ENCODE results near the gene POLE3. TPM values are rescaled to one million over a fixed set of nuclear protein-coding genes. Genes with fewer than 3 reads are reported as not detected.

The POLE3 gene
- polyA plus RNA-seq, 3 donors: 36.1 to 113 (median 92.1) TPM

GRCh38 chr9:113421726-113422125 is 11.3 kb upstream of the POLE3 start:
- no peaks in the 10 kb centered on the region for H3K9me3 ChIP-seq (replicated peaks in 1 of 2; ENCODE audit: control insufficient read depth in 1 of 2, insufficient read depth in 1 of 2, low read length in 2 of 2)
- H3K79me2 ChIP-seq (ENCODE audit: insufficient read depth, low read length): no peaks in the 10 kb centered on the region
- no peak overlapping the region for H3K27ac ChIP-seq (ENCODE audit: low read depth in 1 of 2, low read length in 2 of 2)
- H4K20me1 ChIP-seq (ENCODE audit: insufficient read depth, low read length): no peaks in the 10 kb centered on the region
- TF ChIP-seq CTCF (IDR thresholded peaks at IDR 0.05): no peak
- H2AFZ ChIP-seq (ENCODE audit: insufficient read depth, low read depth, low read length, poor library complexity, severe bottlenecking): no peak overlapping the region
- Mint-ChIP-seq H3K36me3 (no peaks in the 10 kb centered on the region), H3K9me3 (no peaks in the 10 kb centered on the region), H3K27me3 (ENCODE audit: low read depth in 3 of 3) (peaks cover 0 to 2% (median 0%) of the 10 kb centered on the region in 3 donors), H3K4me1 (peaks cover 21% of the 10 kb centered on the region), H3K27ac (no peak overlapping the region), H3K4me3 (no peak overlapping the region)
- no peaks in the 10 kb centered on the region for H3K36me3 ChIP-seq (replicated peaks in 1 of 2; ENCODE audit: control insufficient read depth in 1 of 2, insufficient read depth in 2 of 2, low read length in 2 of 2)
- no peak overlapping the region for H3K4me2 ChIP-seq (replicated peaks; ENCODE audit: extremely low read depth, low read length, poor library complexity, severe bottlenecking)
- H3K9ac ChIP-seq (ENCODE audit: insufficient read depth, low read length, poor library complexity, severe bottlenecking): no peak overlapping the region
- DNase-seq: no peak
- peaks cover 21 to 22% of the 10 kb centered on the region in 2 donors for H3K4me1 ChIP-seq (ENCODE audit: control insufficient read depth in 1 of 2, insufficient read depth in 2 of 2, low read length in 2 of 2)
- no CpG with 5 or more reads among the region's 3 CpGs for WGBS (ENCODE audit: insufficient coverage)
- H3K4me3 ChIP-seq (replicated peaks in 1 of 3; ENCODE audit: low read depth in 2 of 3, low read length in 3 of 3): no peak overlapping the region
- no peaks in the 10 kb centered on the region for H3K27me3 ChIP-seq (ENCODE audit: control insufficient read depth in 2 of 2, insufficient read depth in 2 of 2, low read length in 2 of 2)
- intact Hi-C loops (cut with micrococcal nuclease): no loop called here

- H3K27ac ChIP-seq (ENCODE audit: low read depth in 1 of 2, low read length in 2 of 2): peak overlapping the region in 1 of 2 donors; percentile 82
- no peak overlapping the region for H3K9ac ChIP-seq (ENCODE audit: insufficient read depth, low read length, poor library complexity, severe bottlenecking)
- no peaks in the 10 kb centered on the region for H3K9me3 ChIP-seq (replicated peaks in 1 of 2; ENCODE audit: control insufficient read depth in 1 of 2, insufficient read depth in 1 of 2, low read length in 2 of 2)
- Mint-ChIP-seq H3K27me3 (ENCODE audit: low read depth in 3 of 3) (no peaks in the 10 kb centered on the region), H3K9me3 (no peaks in the 10 kb centered on the region), H3K4me1 (no peaks in the 10 kb centered on the region), H3K36me3 (no peaks in the 10 kb centered on the region), H3K4me3 (no peak overlapping the region), H3K27ac (no peak overlapping the region)
- no peaks in the 10 kb centered on the region for H3K27me3 ChIP-seq (ENCODE audit: control insufficient read depth in 2 of 2, insufficient read depth in 2 of 2, low read length in 2 of 2)
- no peaks in the 10 kb centered on the region for H3K36me3 ChIP-seq (replicated peaks in 1 of 2; ENCODE audit: control insufficient read depth in 1 of 2, insufficient read depth in 2 of 2, low read length in 2 of 2)
- DNase-seq: no peak
- H3K4me1 ChIP-seq (ENCODE audit: control insufficient read depth in 1 of 2, insufficient read depth in 2 of 2, low read length in 2 of 2): peaks cover 23 to 24% of the 10 kb centered on the region in 2 donors
- intact Hi-C loops (cut with micrococcal nuclease): no loop called here
- no peak overlapping the region for H3K4me3 ChIP-seq (replicated peaks in 1 of 3; ENCODE audit: low read depth in 2 of 3, low read length in 3 of 3)
- H2AFZ ChIP-seq (ENCODE audit: insufficient read depth, low read depth, low read length, poor library complexity, severe bottlenecking): no peak overlapping the region
- 100% methylated on average over 1 of the region's 4 CpGs for WGBS (ENCODE audit: insufficient coverage)
- TF ChIP-seq CTCF (IDR thresholded peaks at IDR 0.05): no peak
- H3K79me2 ChIP-seq (ENCODE audit: insufficient read depth, low read length): no peaks in the 10 kb centered on the region
- no peak overlapping the region for H3K4me2 ChIP-seq (replicated peaks; ENCODE audit: extremely low read depth, low read length, poor library complexity, severe bottlenecking)
- no peaks in the 10 kb centered on the region for H4K20me1 ChIP-seq (ENCODE audit: insufficient read depth, low read length)
Measured at GRCh38 chr9:113417370-113417769, 6.9 kb upstream of the POLE3 start.
